Keratinocyte (primary cell): Measurements from ENCODE around the gene GAL. TPM values are rescaled to one million over a fixed set of nuclear protein-coding genes. Genes with fewer than 3 reads are reported as not detected.

Experiments
- DNase-seq: peaks from one replicate; pipeline ENCODE4 v3.0.0-alpha.2; 2011; ENCODE audit warnings: low read depth, missing footprints, low spot score
- FAIRE-seq: peaks from 2 replicates; lab custom pipeline; 2011; peaks lifted over from hg19 to GRCh38; lab: Jason Lieb, UNC
- H2AFZ ChIP-seq: 2 replicates; pipeline ENCODE4 v1.6.0; 2012; ENCODE audit warnings: low read length, control low read depth, inconsistent platforms; ENCODE audit not compliant: control insufficient read depth
- H3K27ac ChIP-seq: 2 replicates; pipeline ENCODE4 v1.5.1; 2011; ENCODE audit warnings: low read length; ENCODE audit not compliant: control insufficient read depth, insufficient read depth
- H3K27me3 ChIP-seq: 3 replicates; pipeline ENCODE4 v1.6.0; 2011; ENCODE audit warnings: low read length; ENCODE audit not compliant: control insufficient read depth, insufficient read depth; ENCODE audit errors: extremely low read depth
- H3K36me3 ChIP-seq, 2 experiments: 2 replicates in 1 of 2; 3 replicates in 1 of 2; pipeline ENCODE4 v1.5.1; 2011; ENCODE audit warnings: low read length in 2 of 2, mild to moderate bottlenecking in 1 of 2; ENCODE audit not compliant: control insufficient read depth in 2 of 2, insufficient read depth in 2 of 2; ENCODE audit errors: extremely low read depth in 1 of 2
- H3K4me1 ChIP-seq: 3 replicates; pipeline ENCODE4 v1.5.1; 2011; ENCODE audit warnings: low read length; ENCODE audit not compliant: control insufficient read depth, insufficient read depth; ENCODE audit errors: extremely low read depth
- H3K4me2 ChIP-seq: 3 replicates; pipeline ENCODE4 v1.6.0; 2011; ENCODE audit warnings: low read depth, low read length; ENCODE audit not compliant: control insufficient read depth, insufficient read depth; ENCODE audit errors: extremely low read depth
- H3K4me3 ChIP-seq, 3 experiments: fragments of 200-600 bp in 1 of 3; sonication (generic) in 1 of 3; 2 replicates in 2 of 3; 3 replicates in 1 of 3; pipeline ENCODE4 v1.5.1; 2011 to 2016; ENCODE audit warnings: low read length in 3 of 3, mild to moderate bottlenecking in 3 of 3, control low read depth in 2 of 3, inconsistent platforms in 1 of 3, low read depth in 1 of 3, mixed read lengths in 1 of 3, mixed run types in 1 of 3, moderate library complexity in 1 of 3; ENCODE audit not compliant: control insufficient read depth in 2 of 3, insufficient read depth in 2 of 3; ENCODE audit errors: extremely low read depth in 1 of 3
- H3K79me2 ChIP-seq: 2 replicates; pipeline ENCODE4 v1.6.0; 2012; ENCODE audit warnings: low read length; ENCODE audit not compliant: control insufficient read depth, insufficient read depth
- H3K9ac ChIP-seq: 3 replicates; pipeline ENCODE4 v1.6.0; 2011; ENCODE audit warnings: low read length; ENCODE audit not compliant: control insufficient read depth, insufficient read depth; ENCODE audit errors: extremely low read depth
- H3K9me1 ChIP-seq: 3 replicates; pipeline ENCODE4 v1.6.0; 2011; ENCODE audit warnings: low read length; ENCODE audit not compliant: control insufficient read depth, insufficient read depth; ENCODE audit errors: extremely low read depth
- H3K9me3 ChIP-seq: 2 replicates; pipeline ENCODE4 v1.5.1; 2012; ENCODE audit warnings: low read depth, low read length; ENCODE audit not compliant: control insufficient read depth
- H4K20me1 ChIP-seq: 3 replicates; pipeline ENCODE4 v1.6.0; 2011; ENCODE audit warnings: low read length; ENCODE audit not compliant: control insufficient read depth, insufficient read depth; ENCODE audit errors: extremely low read depth
- EZH2 ChIP-seq: IDR thresholded peaks from one replicate; pipeline ENCODE4 v1.6.1; 2012; ENCODE audit warnings: inconsistent platforms, mild to moderate bottlenecking, low read length, moderate library complexity
- dilution Hi-C: fragments of 300-500 bp; cut with MboI; formaldehyde crosslinking; loops from one replicate; pipeline ENCODE4 v1.7.0; 2020; ENCODE audit warnings: low sequenced_read_pairs; ENCODE audit not compliant: extremely low pct_ligation_motif_present
- polyA plus RNA-seq, 5 experiments: library from polyadenylated mRNA; depleted of rRNA in 3 of 5; stranded (reverse) in 3 of 5; stranded (forward) in 1 of 5; unstranded in 1 of 5; fragments of >200 nt; gene quantifications; 1 replicate in 1 of 5; 2 replicates in 3 of 5; 3 replicates in 1 of 5; pipeline versions ENCODE4 v1.2.1 to v1.2.3, GENCODE V29; 2011 to 2012; ENCODE audit warnings: missing spikeins in 2 of 5, low read depth in 1 of 5, low replicate concordance in 1 of 5
- TF ChIP-seq, protein P1 (sequence below), 3 experiments: IDR thresholded peaks in 1 of 3; conservative IDR thresholded peaks in 1 of 3; optimal IDR thresholded peaks in 1 of 3; 2 replicates in 2 of 3; 3 replicates in 1 of 3; pipeline versions ENCODE3 to v1.5.1; 2011; ENCODE audit warnings: low read length in 3 of 3, mild to moderate bottlenecking in 3 of 3, moderate library complexity in 2 of 3, control low read depth in 1 of 3, inconsistent platforms in 1 of 3; ENCODE audit not compliant: insufficient read depth in 2 of 3; ENCODE audit errors: extremely low read depth in 1 of 3

Gene GAL
- polyA plus RNA-seq, 1 donor (not counting 4 experiments of a cell fraction or from before 2014, with no cell fraction given): 2.2 TPM

DNA sequence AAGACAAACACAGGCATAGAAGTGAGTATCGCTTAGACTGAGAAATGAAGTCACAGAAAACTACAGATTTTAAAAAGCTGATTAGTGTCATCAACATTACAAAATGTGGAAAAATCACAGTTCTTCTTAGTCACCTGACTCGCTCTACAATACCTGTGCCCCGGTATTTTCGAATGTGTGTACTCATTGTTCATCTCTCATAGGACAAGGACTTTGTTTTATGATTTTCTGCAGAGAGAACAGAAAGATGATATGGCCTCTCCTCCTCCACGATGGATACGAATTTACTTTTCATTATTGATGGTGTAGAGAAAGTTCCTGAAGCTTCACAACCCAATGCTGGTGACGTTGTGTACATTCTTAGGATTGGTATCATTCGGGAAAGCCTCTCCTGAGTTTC lies 29.4 kb upstream of the GAL start:
- no peak overlapping the region for H3K4me3 ChIP-seq
- FAIRE-seq: no peak

DNA sequence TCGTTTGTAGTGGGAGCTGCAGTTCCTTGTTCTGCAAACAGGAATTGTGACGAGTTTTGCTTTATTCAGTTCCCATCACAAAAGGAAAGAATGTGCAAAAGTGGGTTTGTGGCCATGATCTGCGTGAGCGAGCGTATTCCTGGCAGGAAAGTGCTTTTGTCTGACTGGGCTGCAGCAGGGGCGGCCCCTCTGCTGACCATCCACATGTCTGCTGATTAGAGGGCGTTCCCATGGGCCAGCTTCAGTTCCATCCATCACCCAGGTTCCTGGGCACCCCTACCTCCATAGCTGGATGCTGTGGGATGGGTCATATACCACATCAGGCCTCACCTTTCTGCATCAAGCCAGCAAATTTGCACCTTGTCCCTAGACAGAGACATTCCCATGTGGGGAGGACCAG lies 28.9 kb upstream of the GAL start:
- TF ChIP-seq EZH2: no peak
- TF ChIP-seq, protein P1, sequence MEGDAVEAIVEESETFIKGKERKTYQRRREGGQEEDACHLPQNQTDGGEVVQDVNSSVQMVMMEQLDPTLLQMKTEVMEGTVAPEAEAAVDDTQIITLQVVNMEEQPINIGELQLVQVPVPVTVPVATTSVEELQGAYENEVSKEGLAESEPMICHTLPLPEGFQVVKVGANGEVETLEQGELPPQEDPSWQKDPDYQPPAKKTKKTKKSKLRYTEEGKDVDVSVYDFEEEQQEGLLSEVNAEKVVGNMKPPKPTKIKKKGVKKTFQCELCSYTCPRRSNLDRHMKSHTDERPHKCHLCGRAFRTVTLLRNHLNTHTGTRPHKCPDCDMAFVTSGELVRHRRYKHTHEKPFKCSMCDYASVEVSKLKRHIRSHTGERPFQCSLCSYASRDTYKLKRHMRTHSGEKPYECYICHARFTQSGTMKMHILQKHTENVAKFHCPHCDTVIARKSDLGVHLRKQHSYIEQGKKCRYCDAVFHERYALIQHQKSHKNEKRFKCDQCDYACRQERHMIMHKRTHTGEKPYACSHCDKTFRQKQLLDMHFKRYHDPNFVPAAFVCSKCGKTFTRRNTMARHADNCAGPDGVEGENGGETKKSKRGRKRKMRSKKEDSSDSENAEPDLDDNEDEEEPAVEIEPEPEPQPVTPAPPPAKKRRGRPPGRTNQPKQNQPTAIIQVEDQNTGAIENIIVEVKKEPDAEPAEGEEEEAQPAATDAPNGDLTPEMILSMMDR (optimal IDR thresholded peaks at IDR 0.05 in 1 of 3, IDR thresholded peaks at IDR 0.05 in 1 of 3, conservative IDR thresholded peaks at IDR 0.05 in 1 of 3; ENCODE audit: extremely low read depth in 1 of 3, insufficient read depth in 2 of 3, low read length in 3 of 3): no peak

More for the DNA sequence above, 29.4 kb upstream of the GAL start:
- Histone ChIP-seq H3K79me2 (no peaks in the 10 kb centered on the region), H3K27me3 (peaks cover 10% of the 10 kb centered on the region), H4K20me1 (no peaks in the 10 kb centered on the region), H3K36me3 (no peaks in the 10 kb centered on the region), H2AFZ (no peak overlapping the region), H3K27ac (no peak overlapping the region), H3K9ac (no peak overlapping the region), H3K9me3 (no peaks in the 10 kb centered on the region), H3K4me2 (no peak overlapping the region), H3K4me1 (peaks cover 3% of the 10 kb centered on the region), H3K9me1 (no peaks in the 10 kb centered on the region)
- DNase-seq: no peak
- no peak for TF ChIP-seq EZH2
- TF ChIP-seq, protein P1 (optimal IDR thresholded peaks at IDR 0.05 in 1 of 3, IDR thresholded peaks at IDR 0.05 in 1 of 3, conservative IDR thresholded peaks at IDR 0.05 in 1 of 3; ENCODE audit: extremely low read depth in 1 of 3, insufficient read depth in 2 of 3, low read length in 3 of 3): no peak
- dilution Hi-C loops: no loop called here

More for the DNA sequence above, 28.9 kb upstream of the GAL start:
- Histone ChIP-seq H3K4me1 (peaks cover 3% of the 10 kb centered on the region), H3K27ac (no peak overlapping the region), H3K36me3 (no peaks in the 10 kb centered on the region), H3K9ac (no peak overlapping the region), H3K4me2 (no peak overlapping the region), H3K4me3 (no peak overlapping the region), H3K9me3 (no peaks in the 10 kb centered on the region), H4K20me1 (no peaks in the 10 kb centered on the region), H2AFZ (no peak overlapping the region), H3K27me3 (peaks cover 6% of the 10 kb centered on the region), H3K9me1 (no peaks in the 10 kb centered on the region), H3K79me2 (no peaks in the 10 kb centered on the region)
- DNase-seq (no peak), FAIRE-seq (no peak)
- dilution Hi-C loops: no loop called here
